Stimulated activated CD4-positive, alpha-beta T cell treated with anti-CD3 and anti-CD28 coated beads, Interleukin-4, amount 100 ng/mL, for 1 hour (primary cell): Measurements from ENCODE around the gene TEX2.

ENCODE experiments used
- DNase-seq: peaks from one replicate; pipeline ENCODE4 v3.0.0-alpha.2; 2020

The TEX2 gene

GRCh38 chr17:64269687-64270649, 6.9 kb upstream of the TEX2 start:
- no peak for DNase-seq

DNA sequence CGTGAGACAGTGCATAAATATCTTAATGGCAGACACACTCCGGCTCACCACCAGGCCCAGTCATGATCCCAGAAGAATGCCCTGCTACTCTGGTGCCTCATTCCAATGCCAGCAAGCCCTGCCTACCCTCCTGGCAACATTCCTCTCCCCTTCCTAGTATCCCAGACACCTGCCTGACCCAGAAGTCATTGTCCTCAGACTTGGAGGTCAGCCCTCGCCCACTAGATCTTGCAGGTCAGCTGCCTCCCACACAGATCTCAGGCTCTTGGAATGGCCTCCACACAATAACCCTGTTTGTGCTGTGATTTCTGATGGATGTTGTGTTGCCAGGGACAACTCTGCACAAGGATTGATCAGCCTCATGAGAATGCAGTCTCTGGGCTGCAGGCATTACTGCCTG, 1.8 kb upstream of the TEX2 start:
- no peak for DNase-seq

DNA sequence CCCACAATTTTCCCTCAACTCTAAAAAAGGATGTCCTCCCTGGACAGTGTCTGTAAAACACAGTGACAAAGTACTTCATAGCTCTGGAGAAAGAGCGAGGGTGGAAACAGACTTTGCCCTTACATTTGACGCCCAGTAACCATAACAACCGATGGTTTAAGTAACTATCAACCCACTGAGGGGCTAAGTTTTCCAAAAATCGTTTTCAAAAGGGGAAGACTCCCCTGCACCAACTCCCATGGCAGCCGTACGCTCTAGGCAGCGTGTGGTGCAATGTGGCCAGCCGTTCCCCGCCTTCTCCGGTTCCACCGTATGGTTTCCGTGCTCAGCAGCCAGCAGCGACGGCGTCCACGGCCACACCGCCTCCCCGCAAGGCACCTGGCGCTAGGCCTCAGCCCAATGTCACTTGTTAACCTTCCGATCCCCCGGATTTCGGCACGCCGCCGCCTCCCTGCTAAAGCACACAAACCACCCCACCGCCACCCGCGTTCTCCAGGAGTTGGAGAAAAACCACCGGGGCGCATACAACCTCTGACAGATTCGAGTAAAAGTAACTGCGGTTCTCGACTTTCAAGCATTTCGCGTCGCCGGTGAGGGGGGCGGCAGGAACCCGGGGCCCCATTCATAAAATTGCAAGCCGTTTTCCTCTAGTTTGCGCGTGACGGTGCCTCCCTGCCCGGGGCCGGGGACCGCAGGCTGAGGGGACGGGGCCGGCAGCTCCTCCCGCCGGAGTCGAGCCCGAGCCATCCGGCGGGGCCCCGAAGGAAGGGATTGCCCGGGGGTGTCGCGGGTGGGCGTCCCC, 661 bp downstream of the TEX2 start:
- peak; percentile 62 for DNase-seq

DNA sequence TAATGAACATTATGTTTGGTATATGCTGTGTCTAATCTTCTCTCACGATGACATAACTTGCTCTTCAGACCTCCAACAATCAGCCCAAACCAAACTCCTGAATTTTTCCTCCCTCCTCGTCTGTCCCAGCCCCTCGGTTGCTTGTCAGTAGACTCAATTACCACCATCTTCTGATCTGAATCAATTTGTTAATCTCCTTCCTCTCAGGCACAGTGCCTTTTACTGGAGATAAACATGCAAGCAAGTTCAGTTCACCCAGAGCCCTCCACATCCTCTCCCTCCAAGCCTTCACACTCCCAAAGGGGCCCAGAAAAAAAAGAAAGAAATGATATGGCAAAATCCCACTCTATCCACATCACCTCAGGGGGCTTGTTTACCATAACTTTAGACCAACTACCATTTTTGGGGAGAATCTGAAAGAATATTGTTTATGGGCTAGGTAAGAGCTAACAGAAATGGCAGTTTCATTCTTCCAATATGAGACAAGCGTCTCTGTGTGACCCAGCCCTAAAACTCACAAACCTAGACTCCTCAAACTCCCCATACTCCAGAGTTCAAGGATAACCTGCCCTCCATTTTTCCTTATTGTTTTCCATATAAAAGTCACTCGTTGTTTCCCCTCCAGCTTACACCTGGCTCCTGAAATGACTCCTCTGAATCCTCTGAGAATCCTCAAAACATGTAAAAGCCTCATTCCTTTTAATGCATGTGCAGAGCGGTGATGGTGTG, 1.5 kb downstream of the TEX2 start:
- no peak for DNase-seq

DNA sequence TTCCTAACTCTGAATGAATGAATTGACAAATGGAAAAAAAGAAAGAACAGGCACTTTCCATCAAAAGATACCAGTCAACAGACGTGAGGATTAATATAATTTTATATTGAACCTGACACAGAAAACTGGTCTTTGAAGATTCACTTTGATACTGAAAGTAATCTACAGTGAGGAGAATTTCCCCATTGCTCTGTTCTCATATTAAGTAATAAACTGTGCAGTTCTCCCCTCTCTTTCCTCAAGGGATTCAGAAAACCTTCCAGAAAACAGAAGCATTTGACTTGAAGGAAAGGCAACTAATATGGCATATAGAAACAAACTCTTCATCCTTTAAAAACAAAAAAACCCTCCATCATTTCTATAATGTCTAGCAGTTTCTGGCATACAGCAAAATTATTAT, 2.2 kb downstream of the TEX2 start:
- no peak for DNase-seq

DNA sequence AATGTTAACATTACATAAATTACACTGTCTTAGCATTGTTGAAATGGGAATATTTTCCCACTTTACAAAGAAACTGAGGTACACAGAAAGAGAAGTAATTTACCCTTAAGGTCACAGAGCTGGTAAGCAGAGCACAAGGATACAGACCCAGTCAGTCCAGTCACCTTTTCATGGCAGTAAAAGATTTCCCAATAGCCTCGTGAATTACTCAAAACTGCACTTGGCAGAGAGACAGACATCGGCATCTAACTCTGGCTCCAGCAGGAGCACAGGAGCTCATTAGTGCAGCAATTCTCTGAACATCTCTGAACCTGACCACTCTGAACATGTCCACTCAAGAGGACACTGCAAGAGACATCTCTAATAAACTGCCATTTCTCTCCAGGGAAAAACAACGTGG, 3.1 kb downstream of the TEX2 start:
- DNase-seq, result no peak

DNA sequence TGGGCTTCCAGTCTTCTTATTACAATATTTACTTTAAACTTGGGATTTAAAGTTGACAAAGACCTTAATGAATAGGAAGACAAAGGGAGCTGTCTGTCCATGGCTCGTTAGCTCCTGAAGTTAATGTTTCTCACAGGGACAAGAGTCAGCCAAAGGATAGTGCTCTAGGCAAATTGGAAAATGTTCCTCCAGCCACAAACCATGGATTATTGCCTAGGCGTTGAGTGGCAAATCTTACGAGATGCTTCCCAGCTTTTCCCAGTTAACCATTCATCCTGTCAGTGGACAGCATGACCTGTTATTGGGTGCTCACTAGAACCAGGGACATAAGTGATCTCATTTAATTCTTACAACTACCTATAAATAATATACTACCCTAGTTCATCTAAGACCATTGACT, 3.6 kb downstream of the TEX2 start:
- DNase-seq, result no peak

DNA sequence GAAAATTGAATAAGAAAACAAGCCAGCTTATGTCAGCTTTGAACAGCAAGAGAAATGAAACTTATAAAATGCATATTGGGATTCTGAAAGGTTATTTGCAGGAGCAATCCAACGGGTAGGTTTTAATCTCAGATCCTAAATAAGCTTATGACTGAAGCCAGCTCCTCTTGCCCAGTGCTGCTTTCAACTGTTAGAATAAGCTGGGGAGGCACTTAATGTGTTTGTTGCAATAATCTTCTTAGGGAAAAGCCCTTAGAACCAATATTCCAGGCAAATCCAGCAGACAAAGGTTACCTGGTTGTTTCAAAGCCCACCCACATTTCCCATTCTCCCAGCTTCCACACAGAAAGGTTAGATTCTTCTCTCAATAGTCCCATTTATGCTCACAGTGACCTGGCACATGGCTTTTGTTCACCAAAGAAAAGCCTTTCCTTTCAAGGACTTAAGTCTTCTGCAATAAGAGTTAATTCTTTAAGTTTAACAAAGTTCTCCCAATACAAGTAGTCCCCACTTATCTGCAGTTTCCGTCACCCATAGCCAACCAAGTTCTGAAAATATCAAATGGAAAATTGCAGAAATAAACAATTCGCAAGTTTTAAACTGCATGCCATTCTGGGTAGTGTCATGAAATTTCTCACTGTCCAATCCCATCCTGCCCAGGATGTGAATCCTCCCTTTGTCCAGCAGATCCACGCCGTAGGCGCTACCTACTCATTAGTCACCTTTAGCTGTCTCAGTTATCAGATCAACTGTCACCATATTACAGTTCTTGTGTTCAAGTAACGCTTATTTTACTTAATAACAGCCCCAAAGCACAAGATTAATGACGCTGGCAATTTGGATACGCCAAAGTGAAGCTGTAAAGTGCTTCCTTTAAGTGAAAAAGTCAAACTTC, 5.9 kb downstream of the TEX2 start:
- DNase-seq, result no peak

DNA sequence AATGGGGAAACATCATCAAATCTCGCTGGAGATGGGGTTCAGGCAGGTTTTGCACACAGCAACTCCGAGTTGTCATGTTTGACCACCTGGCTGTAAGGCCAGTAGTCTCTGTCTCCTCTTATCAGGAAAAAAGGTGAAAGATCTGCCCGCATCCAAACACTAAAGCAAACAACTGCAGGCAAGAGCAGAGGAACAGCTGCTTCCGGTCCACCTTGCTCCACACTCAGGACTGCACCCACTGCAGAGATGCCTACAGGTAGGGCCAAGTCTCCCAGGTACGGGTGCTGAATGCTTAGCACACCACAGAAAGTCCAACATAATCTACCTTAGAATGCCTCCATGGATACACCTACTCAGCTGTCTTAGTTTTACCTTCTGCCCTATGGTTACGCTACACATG, 7.3 kb downstream of the TEX2 start:
- DNase-seq, result no peak

GRCh38 chr17:64254755-64255154, 8.3 kb downstream of the TEX2 start:
- DNase-seq, result no peak

DNA sequence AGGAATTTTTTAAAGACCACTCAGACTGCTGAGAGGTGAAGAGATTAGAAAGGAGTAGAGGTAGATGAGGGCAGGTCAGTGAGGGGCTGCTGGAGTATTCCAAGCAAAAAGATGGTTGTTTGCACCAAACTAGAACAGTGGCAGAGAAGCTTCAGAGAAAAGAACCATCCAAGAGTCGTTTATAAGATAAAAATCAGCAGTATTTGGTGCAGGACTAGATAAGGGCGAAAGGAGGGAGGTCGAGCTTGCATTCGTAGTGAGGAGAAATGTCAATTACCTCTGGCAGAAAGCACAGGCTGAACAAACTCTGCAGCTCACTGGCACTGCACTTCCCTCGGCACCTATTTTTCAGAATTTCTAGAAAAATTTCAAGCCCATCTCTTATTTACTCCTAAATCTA, 9.6 kb downstream of the TEX2 start:
- no peak for DNase-seq

DNA sequence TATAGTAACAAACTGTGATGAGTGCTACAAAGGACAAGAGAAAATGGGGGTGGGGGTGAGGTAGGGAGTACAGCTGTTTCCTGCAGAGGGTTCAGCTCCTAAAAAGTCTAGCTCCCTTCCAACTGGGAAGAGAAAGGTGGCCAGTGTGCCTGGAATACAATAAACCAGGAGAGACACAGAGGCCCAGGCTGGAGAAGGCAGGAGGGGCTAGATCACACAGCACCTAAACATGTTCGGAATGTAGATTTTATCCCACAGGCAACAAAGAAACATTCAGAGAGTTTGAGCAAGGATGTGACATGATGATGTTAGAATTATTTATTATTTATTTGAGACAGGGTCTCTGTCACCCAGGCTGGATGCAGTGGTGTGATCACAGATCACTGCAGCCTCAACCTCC, 10.2 kb downstream of the TEX2 start:
- no peak for DNase-seq

- no peak for DNase-seq
These were observed 12.7 kb downstream of the TEX2 start for GRCh38 chr17:64250233-64250835.

DNA sequence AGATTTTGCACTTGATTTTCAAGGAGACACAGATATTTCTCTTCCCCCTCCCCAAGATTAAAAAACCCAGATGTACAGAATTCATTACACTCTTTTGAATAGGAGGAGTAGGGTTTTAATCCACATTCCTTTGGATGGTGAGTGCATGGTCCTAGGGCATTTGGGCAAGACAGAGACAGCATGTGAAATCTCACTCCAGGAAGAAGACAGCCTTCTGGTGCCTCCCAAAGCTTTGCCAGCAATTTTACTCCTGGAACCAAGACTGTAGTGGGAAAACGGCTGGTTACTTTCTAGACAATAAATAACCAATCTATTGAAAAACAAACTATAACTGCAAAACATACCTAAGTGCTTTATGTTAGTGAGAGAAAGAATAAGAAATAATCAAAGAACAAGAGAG, 15.2 kb downstream of the TEX2 start:
- DNase-seq, result no peak

GRCh38 chr17:64245218-64246145, 17.6 kb downstream of the TEX2 start:
- no peak for DNase-seq

DNA sequence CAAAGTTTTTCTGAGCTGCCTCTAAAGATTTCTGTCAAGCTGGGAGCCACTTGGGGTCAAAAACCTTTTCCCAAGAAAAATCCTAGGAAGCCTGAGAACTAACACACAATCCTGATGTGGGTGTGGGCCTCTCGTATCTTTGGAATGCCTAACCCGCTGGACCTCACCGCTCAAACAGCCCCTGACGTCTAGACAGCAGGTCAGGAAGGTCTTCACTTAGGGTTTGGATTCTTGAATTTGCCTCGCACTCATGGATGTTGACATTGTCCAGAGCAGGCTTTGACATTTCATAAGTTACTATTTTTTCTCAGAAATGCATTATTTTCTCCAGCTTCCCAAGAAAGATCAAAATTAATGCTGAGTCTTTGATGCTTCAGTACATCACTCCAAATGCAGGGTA, 18.9 kb downstream of the TEX2 start:
- no peak for DNase-seq

DNA sequence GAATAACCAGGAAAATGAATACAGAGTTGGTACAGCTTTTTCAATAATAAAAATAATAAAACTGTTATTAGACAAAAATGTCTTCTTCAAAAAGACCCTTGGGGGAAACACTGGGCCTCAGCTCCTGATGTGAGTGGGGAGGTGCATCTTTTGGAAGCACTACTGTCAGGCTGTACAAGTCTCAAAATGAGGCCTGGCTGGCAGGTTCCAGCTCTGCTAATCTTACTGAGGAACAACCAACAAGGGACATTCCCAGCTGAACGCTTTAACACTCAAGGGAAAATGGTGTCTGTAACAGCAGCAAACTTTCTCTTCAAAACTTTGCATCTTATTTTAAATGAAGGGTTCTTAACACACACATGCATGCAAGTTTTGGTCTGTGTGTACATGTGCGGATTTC, 19.7 kb downstream of the TEX2 start:
- DNase-seq, result no peak

DNA sequence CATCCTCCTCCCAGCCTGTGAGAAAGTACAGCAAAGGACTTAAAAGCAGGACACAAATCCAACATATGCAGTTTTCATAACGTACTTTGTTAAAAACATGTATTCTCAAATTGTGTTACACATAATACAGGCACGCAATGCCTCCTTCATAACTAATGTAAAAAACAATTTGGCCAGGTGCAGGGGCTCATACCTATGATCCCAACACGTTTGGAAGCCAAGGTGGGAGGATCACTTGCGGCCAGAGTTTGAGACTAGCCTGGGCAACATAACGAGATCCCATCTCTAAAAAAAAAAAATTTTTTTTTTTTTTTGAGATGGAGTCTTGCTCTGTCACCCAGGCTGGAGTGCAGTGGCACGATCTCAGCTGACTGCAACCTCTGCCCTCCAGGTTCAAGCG, 20.4 kb downstream of the TEX2 start:
- no peak for DNase-seq

- DNase-seq, result no peak
These were observed 22.2 kb downstream of the TEX2 start for GRCh38 chr17:64240741-64241347.

GRCh38 chr17:64240261-64240740, 22.8 kb downstream of the TEX2 start:
- no peak for DNase-seq
